Tibial artery (tissue), 4 donors: ENCODE results near the gene BLCAP.

Experiments used
- DNase-seq, 2 donors: peaks; one replicate each; pipeline ENCODE4 v3.0.0-alpha.2; 2019
- H3K27ac ChIP-seq, 2 donors: fragments of 200-600 bp; sonication (generic) in 1 of 2; 1 replicate in 1 of 2; 2 replicates in 1 of 2; pipeline ENCODE4 v1.5.1; 2018 to 2019; ENCODE audit warnings: mild to moderate bottlenecking in 1 of 2
- H3K27me3 ChIP-seq, 2 donors: fragments of 200-600 bp; sonication (generic) in 1 of 2; one replicate each; pipeline versions ENCODE4 v1.5.1 to v1.6.0; 2016 to 2019
- H3K36me3 ChIP-seq, 3 donors: fragments of 200-600 bp; sonication (generic) in 2 of 3; one replicate each; pipeline ENCODE4 v1.5.1; 2016 to 2019; ENCODE audit warnings: mild to moderate bottlenecking in 2 of 3
- H3K4me1 ChIP-seq, 4 donors: fragments of 200-600 bp; sonication (generic) in 2 of 4; 1 replicate in 3 of 4; 2 replicates in 1 of 4; pipeline ENCODE4 v1.5.1; 2016 to 2019
- H3K4me3 ChIP-seq, 2 donors: fragments of 200-600 bp; sonication (generic) in 1 of 2; 1 replicate in 1 of 2; 2 replicates in 1 of 2; pipeline ENCODE4 v1.5.1; 2018 to 2019; ENCODE audit warnings: mild to moderate bottlenecking in 2 of 2
- H3K9me3 ChIP-seq, 3 donors: fragments of 200-600 bp; sonication (generic) in 1 of 3; one replicate each; pipeline ENCODE4 v1.5.1; 2016 to 2019
- CTCF ChIP-seq, 2 experiments: fragments of 200-600 bp in 1 of 2; fragments of 450-650 bp in 1 of 2; IDR thresholded peaks; one replicate each; pipeline ENCODE4 v1.5.1; 2017 to 2019; ENCODE audit warnings: antibody characterized with exemption in 2 of 2, mild to moderate bottlenecking in 1 of 2, moderate library complexity in 1 of 2
- intact Hi-C: fragments of 100-400 bp; cut with DNase I; formaldehyde crosslinking; loops from one replicate; pipeline ENCODE4 v1.15.0; 2023; ENCODE audit warnings: low total_unique reads

The BLCAP gene

DNA sequence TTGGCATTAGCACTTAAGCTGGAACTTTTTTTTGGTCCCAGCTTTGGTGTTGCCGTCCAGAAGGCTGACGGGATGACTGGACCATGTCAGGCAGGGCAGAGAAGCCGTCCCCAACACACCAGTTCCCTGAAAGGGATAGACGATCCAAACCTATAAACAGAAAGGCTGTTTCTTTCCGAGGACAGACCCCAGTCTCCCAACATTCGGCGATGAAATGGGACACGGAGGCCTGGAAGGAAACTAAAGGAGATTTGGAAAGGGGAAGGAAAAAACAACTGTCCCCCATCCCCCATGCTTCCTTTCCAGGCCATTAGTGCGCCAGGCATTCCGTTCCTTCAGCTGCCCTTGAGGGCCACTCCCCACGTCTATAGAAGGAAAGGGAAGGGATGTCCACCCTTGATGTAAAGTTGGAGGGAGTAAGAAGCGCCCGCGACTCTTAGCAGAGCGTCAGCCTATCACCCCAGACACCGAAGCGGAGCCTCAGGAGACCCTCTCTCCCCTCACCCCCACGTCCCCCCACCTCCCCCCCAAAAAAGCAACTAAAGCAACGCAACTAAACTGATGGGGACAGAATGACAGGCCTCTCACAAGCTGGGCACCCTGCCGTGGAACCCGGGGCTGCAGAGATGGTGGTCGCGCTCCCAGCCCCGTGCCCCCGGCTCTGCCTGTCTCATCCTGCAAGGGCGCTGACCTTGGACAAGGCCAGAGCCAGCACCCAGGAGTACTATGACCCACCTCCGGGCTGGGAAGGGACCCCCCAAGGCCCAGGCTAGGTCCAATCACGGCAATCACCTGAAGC is 638 bp downstream of the BLCAP start:
- H3K27ac ChIP-seq, result peak overlapping the region; percentile 93 to 96
- intact Hi-C loops, result no loop called here
- peak overlapping the region; percentile 96 to 100 for H3K4me3 ChIP-seq
- H3K36me3 ChIP-seq, result no peaks in the 10 kb centered on the region
- no peaks in the 10 kb centered on the region for H3K27me3 ChIP-seq
- peak in 1 of 2 donors; percentile 48 for DNase-seq
- H3K4me1 ChIP-seq, result peaks cover 0 to 52% (median 43%) of the 10 kb centered on the region in 4 donors
- no peaks in the 10 kb centered on the region for H3K9me3 ChIP-seq
- no peak for TF ChIP-seq CTCF (IDR thresholded peaks at IDR 0.05)

DNA sequence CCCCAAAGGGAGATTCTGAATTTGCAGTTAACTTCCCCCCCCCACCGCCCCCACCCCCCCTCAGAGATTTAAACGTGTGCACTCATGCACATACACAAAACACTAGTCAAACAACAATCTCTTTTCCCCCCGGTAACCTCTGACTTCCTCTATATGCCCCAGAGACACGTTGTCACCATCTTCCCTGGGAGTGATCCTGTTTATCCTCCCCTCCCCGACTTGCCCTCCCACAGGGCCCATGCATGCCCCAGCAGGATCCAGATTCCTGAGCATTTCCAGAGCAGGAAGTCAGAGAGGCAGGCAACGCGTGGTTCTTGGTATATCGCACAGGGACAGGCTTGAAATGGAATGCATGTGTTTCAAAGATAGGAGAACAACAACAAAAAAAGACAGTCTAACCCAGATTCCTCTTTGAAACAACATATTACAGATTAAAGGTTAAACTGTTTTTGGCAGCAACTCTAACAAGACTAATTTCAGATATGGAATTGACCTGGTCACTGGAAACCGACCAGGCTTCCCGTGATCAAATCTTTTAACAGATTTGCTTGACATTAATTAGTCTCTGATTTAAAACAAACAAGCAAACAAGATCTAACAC is 1.3 kb downstream of the BLCAP start:
- H3K27ac ChIP-seq, result peak overlapping the region; percentile 93 to 96
- H3K9me3 ChIP-seq, result no peaks in the 10 kb centered on the region
- no peak for TF ChIP-seq CTCF (IDR thresholded peaks at IDR 0.05)
- peak; percentile 41 to 65 for DNase-seq
- intact Hi-C loops, result no loop called here
- H3K36me3 ChIP-seq, result no peaks in the 10 kb centered on the region
- H3K27me3 ChIP-seq, result no peaks in the 10 kb centered on the region
- H3K4me3 ChIP-seq, result peak overlapping the region; percentile 96 to 100
- peaks cover 0 to 58% (median 44%) of the 10 kb centered on the region in 4 donors for H3K4me1 ChIP-seq

- TF ChIP-seq CTCF (IDR thresholded peaks at IDR 0.05), result no peak
- Histone ChIP-seq H3K9me3 (no peaks in the 10 kb centered on the region), H3K4me1 (peaks cover 0 to 61% (median 45%) of the 10 kb centered on the region in 4 donors), H3K27me3 (no peaks in the 10 kb centered on the region), H3K4me3 (peak overlapping the region; percentile 96 to 100), H3K27ac (peak overlapping the region in 1 of 2 donors; percentile 96), H3K36me3 (no peaks in the 10 kb centered on the region)
- intact Hi-C loops, result no loop called here
- no peak for DNase-seq
These were observed 1.9 kb downstream of the BLCAP start for GRCh38 chr20:37525810-37526209.

DNA sequence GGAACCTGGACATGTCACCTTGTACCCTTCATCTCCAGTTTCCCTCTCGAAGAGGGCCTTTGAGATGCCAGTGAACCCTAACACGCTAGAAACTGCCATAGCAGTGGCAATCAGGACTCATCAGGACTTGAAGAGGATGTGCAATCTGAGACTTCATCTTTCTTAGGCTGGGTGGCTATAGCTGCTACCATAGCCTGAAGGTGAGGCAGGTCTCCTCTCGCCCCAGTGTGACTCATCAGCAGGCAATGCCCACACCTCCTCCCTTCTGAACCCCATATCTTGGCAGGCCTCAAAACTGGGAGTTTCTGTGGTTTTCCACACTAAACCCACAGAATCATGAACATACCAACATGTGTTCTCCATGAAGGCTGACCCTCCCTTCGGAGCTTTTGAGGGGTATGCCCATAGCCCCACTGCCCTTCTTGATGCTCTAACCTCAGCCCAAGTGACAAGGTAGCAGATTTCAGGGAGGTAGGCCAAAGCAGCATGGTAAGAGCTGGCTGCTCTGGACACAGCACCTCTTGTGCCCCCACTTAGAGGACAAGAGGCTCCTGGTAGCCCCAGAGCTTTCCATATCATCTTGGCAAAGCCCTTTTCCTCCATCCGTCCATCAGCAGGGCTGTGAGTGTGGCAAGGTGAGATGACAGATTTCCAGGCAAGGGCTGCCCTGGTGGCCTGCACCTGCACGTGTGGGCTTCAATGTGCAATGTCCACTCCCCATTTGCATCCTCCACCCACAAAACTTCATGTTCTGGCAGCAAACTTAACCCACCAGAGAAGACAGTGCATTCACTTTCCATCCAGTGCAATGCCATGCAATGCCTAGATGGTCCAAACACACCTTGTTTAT is 2.6 kb downstream of the BLCAP start:
- H3K27ac ChIP-seq, result no peak overlapping the region
- H3K27me3 ChIP-seq, result no peaks in the 10 kb centered on the region
- no peak for TF ChIP-seq CTCF (IDR thresholded peaks at IDR 0.05)
- peaks cover 0 to 61% (median 46%) of the 10 kb centered on the region in 4 donors for H3K4me1 ChIP-seq
- no peaks in the 10 kb centered on the region for H3K9me3 ChIP-seq
- no peaks in the 10 kb centered on the region for H3K36me3 ChIP-seq
- intact Hi-C loops, result no loop called here
- no peak for DNase-seq
- H3K4me3 ChIP-seq, result peak overlapping the region in 1 of 2 donors; percentile 96

DNA sequence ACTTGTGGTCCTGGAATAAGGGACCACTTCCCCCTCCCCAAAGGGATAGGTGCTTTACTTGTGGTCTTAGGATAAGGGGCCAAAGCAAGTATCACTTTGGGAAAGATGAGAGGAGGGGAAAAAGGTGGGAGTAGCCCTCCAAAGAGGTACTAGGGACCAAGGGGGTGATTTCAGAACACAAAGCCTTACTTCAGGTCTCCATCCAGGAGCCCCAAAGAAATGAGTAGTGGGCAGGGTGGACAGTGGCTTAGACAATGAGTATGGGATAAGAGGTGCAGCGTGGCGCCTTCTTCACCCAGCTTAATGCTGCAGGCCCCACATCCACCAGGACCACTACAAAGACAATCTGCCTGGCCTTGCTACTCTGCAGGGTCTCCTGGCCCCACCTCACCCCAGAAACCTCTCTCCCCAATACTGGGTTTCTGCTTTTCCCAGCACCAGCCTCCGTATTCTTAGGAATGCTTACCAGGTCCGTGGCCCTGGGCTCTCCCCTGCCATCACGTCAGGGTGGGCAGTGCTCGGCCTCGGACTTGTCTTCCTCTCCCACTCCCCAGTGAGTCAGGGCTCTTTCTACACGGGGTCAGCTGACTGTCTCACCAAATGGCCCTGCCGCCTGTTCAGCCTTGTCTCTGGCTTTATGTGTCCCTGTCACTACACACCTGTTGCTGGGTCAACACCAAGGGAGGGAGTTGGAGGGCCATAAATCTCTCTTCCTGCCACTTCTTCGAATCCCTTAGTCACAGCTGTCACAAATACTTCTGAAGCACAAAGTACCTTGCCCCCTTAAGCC is 3.6 kb downstream of the BLCAP start:
- Histone ChIP-seq H3K4me3 (no peak overlapping the region), H3K27ac (no peak overlapping the region), H3K36me3 (peaks cover 0 to 1% (median under 1%) of the 10 kb centered on the region in 3 donors), H3K27me3 (no peaks in the 10 kb centered on the region), H3K4me1 (peaks cover 0 to 66% (median 50%) of the 10 kb centered on the region in 4 donors), H3K9me3 (no peaks in the 10 kb centered on the region)
- TF ChIP-seq CTCF (IDR thresholded peaks at IDR 0.05), result no peak
- DNase-seq, result peak in 1 of 2 donors; percentile 32
- intact Hi-C loops, result no loop called here
